Measurements from ENCODE around the gene SLC1A3.

DNA sequence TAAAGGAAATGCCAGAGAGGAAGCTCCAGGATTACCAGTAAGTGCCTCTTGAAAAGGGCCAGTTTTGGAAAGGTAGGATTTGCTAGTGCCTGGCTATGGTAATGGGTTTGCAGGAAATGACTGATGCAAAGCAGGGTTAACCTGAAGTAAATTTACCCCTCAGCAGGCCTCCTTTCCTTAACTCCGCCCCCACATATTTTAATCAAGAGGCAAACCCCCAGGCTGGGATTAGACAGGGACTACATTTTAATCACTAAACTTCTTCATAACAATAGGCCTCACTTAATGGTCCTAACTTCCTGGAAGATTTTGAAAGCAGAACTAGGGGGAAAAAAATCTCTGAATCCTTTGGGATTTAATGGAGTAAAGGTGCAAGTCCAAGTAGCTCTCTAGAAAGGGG is 10.2 kb upstream of the SLC1A3 start:
- TF ChIP-seq TAF1 (IDR thresholded peaks at IDR 0.05; ENCODE audit: borderline replicate concordance, insufficient read depth, low read length) (no peak), POLR2AphosphoS5 (IDR thresholded peaks at IDR 0.05; ENCODE audit: low read depth, low read length) (no peak), FOXP2 (optimal IDR thresholded peaks at IDR 0.05; ENCODE audit: borderline replicate concordance, extremely low read depth, extremely low read length, insufficient read depth) (no peak), SIN3A (IDR thresholded peaks at IDR 0.05; ENCODE audit: borderline replicate concordance, insufficient read depth, low read length) (no peak)
- TF ChIP-seq, protein P1, sequence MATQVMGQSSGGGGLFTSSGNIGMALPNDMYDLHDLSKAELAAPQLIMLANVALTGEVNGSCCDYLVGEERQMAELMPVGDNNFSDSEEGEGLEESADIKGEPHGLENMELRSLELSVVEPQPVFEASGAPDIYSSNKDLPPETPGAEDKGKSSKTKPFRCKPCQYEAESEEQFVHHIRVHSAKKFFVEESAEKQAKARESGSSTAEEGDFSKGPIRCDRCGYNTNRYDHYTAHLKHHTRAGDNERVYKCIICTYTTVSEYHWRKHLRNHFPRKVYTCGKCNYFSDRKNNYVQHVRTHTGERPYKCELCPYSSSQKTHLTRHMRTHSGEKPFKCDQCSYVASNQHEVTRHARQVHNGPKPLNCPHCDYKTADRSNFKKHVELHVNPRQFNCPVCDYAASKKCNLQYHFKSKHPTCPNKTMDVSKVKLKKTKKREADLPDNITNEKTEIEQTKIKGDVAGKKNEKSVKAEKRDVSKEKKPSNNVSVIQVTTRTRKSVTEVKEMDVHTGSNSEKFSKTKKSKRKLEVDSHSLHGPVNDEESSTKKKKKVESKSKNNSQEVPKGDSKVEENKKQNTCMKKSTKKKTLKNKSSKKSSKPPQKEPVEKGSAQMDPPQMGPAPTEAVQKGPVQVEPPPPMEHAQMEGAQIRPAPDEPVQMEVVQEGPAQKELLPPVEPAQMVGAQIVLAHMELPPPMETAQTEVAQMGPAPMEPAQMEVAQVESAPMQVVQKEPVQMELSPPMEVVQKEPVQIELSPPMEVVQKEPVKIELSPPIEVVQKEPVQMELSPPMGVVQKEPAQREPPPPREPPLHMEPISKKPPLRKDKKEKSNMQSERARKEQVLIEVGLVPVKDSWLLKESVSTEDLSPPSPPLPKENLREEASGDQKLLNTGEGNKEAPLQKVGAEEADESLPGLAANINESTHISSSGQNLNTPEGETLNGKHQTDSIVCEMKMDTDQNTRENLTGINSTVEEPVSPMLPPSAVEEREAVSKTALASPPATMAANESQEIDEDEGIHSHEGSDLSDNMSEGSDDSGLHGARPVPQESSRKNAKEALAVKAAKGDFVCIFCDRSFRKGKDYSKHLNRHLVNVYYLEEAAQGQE (IDR thresholded peaks at IDR 0.05; ENCODE audit: insufficient read depth in 1 of 2, low read depth in 2 of 2, low read length in 2 of 2), result no peak

Data from PFSK-1 (cell line).